Endothelial cell of umbilical vein (primary cell): ENCODE data around the gene USF2.

Source experiments
- EZH2 ChIP-seq: IDR thresholded peaks from 2 replicates; pipeline ENCODE4 v1.6.1; 2012; ENCODE audit warnings: borderline replicate concordance, low read depth, mild to moderate bottlenecking, moderate library complexity, low read length, inconsistent platforms; ENCODE audit not compliant: severe bottlenecking
- POLR2A ChIP-seq: IDR thresholded peaks from 2 replicates; pipeline ENCODE4 v1.6.1; 2012; ENCODE audit warnings: low read depth, mild to moderate bottlenecking, control low read depth, low read length
- TF ChIP-seq, protein P1 (sequence below), 2 donors: IDR thresholded peaks; 1 replicate in 1 of 2; 2 replicates in 1 of 2; pipeline ENCODE4 v1.5.1; 2011; ENCODE audit warnings: low read length in 2 of 2, mild to moderate bottlenecking in 2 of 2, moderate library complexity in 2 of 2, control low read depth in 1 of 2, inconsistent platforms in 1 of 2, low read depth in 1 of 2; ENCODE audit not compliant: insufficient read depth in 1 of 2; ENCODE audit errors: extremely low read depth in 1 of 2

DNA sequence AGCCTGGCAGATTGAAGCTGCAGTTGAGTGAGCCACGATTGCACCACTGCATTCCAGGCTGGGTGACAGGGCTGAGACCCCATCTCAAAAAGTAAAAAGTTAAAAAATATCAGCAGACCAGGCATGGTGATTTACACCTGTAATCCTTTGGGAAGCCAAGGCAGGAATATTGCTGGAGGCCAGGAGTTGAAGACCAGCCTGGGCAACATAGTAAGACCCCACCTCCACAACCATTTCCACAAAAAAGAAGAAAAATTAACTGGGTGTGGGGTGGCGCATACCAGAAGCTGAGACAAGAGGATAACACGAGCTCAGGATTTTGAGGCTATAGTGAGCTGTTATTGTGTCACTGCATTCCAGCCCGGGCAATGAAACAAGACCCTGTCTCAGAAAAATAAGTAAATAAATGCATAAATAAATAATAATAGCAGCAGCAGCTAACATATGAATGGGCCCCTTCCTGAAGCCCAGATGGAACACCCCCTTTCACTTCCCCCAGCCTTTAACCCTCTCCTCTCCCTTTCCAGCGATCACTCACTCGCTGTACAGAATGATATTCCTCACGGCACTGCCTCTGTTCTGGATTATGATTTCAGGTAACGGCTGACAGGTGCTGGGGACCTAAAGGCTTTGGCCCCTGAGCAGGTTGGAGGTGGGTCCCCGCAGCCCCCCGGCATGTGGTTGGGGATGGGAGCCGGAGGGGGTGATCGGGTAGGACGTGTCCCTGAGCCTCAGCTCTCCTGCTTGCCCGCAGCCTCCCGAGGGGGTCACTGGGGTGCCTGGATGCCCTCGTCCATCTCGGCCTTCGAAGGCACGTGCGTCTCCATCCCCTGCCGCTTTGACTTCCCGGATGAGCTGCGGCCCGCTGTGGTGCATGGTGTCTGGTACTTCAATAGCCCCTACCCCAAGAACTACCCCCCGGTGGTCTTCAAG, 26.4 kb downstream of the USF2 start:
- TF ChIP-seq, protein P1, sequence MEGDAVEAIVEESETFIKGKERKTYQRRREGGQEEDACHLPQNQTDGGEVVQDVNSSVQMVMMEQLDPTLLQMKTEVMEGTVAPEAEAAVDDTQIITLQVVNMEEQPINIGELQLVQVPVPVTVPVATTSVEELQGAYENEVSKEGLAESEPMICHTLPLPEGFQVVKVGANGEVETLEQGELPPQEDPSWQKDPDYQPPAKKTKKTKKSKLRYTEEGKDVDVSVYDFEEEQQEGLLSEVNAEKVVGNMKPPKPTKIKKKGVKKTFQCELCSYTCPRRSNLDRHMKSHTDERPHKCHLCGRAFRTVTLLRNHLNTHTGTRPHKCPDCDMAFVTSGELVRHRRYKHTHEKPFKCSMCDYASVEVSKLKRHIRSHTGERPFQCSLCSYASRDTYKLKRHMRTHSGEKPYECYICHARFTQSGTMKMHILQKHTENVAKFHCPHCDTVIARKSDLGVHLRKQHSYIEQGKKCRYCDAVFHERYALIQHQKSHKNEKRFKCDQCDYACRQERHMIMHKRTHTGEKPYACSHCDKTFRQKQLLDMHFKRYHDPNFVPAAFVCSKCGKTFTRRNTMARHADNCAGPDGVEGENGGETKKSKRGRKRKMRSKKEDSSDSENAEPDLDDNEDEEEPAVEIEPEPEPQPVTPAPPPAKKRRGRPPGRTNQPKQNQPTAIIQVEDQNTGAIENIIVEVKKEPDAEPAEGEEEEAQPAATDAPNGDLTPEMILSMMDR (IDR thresholded peaks at IDR 0.05; ENCODE audit: extremely low read depth in 1 of 2, insufficient read depth in 1 of 2, low read depth in 1 of 2, low read length in 2 of 2), result no peak
- TF ChIP-seq EZH2, result no peak
- TF ChIP-seq POLR2A, result no peak
